Pancreas (tissue), 10 donors: Measurements from ENCODE around the gene SFN. TPM values are rescaled to one million over a fixed set of nuclear protein-coding genes. Genes with fewer than 3 reads are reported as not detected.

Experiments
- ATAC-seq, 4 donors: fragments of 200-7000 bp; cut with Tn5 transposase; one replicate each; pipeline versions ENCODE4 v1.8.0 to v1.9.1; 2020; ENCODE audit warnings: mild to moderate bottlenecking in 4 of 4, moderate library complexity in 4 of 4
- DNase-seq, 6 donors: peaks; one replicate each; pipeline ENCODE4 v3.0.0-alpha.2; 2020
- FAIRE-seq: peaks from 2 replicates; lab custom pipeline; 2012; peaks lifted over from hg19 to GRCh38; lab: Jason Lieb, UNC
- H3K27ac ChIP-seq, 4 donors: fragments of 200-600 bp; sonication (generic); 1 replicate in 3 of 4; 2 replicates in 1 of 4; pipeline versions ENCODE4 v1.5.0 to v1.8.0; 2020
- H3K27me3 ChIP-seq, 4 donors: fragments of 200-600 bp; one replicate each; pipeline ENCODE4 v1.8.0; 2021
- H3K36me3 ChIP-seq, 3 donors: fragments of 200-600 bp; sonication (generic) in 1 of 3; one replicate each; pipeline versions ENCODE4 v1.5.0 to v1.8.0; 2020 to 2021
- H3K4me1 ChIP-seq, 3 donors: fragments of 200-600 bp; one replicate each; pipeline ENCODE4 v1.8.0; 2021
- H3K4me3 ChIP-seq, 4 donors: fragments of 200-600 bp; sonication (generic) in 2 of 4; one replicate each; pipeline versions ENCODE4 v1.5.0 to v1.8.0; 2020 to 2021
- H3K9me3 ChIP-seq, 4 donors: fragments of 200-600 bp; one replicate each; pipeline ENCODE4 v1.8.0; 2021
- CTCF ChIP-seq, 4 donors: fragments of 200-600 bp; sonication (generic) in 3 of 4; IDR thresholded peaks; one replicate each; pipeline versions ENCODE4 v1.5.0 to v1.8.0; 2021; ENCODE audit warnings: antibody characterized with exemption in 4 of 4
- WGBS, 2 donors: extraction: QIAGEN DNeasy Blood & Tissue Kit; methylation state at CpG; one replicate each; pipeline ENCODE4 v1.1.7; 2013; 5-methylcytosine and 5-hydroxymethylcytosine counted together
- intact Hi-C, 3 donors: fragments of 100-400 bp; cut with DNase I; formaldehyde crosslinking; loops; one replicate each; pipeline versions ENCODE4 v1.11.1 to v1.14.2; 2022
- polyA plus RNA-seq, 2 donors: library from polyadenylated mRNA; stranded (reverse); fragments of 200-250 nt; gene quantifications; one replicate each; pipeline ENCODE4 v1.2.3, GENCODE V29; 2013
- total RNA-seq, 6 donors: library from RNA; stranded (reverse); fragmentation: NEBNext Ultra II Directional in 4 of 6; extraction: Animal tissue kit (Norgen Biotek cat#: 25700) in 4 of 6; gene quantifications; one replicate each; pipeline versions ENCODE4 v1.2.1 to v1.2.4, GENCODE V29; 2021 to 2023
- donor health status: healthy with polysubstance abuse.
- donor health status: DM: no; HTN: no; CAD: no; lungs with moderate emphysema.
- donor health status: DM: no; HTN: no; CAD: no.
- donor health status: control.
- donor health status: control.
- donor health status: Bipolar disorder and iron deficiency.
- donor health status: DM: yes; HTN: yes; CAD: no.
- donor health status: DM: no; HTN: no; CAD: no.
- donor health status: DM: no; HTN: no; CAD: no.
- donor health status: DM: yes; HTN: yes; CAD: no.

The SFN gene
- total and polyA plus RNA-seq, 8 donors, result 0.28 to 1.8 (median 0.77) TPM; not detected in 1

- H3K9me3 ChIP-seq, result no peaks in the 10 kb centered on the region
- ATAC-seq, result no peak
- no peak for DNase-seq
Measured at GRCh38 chr1:26856604-26857469, 6.1 kb upstream of the SFN start.

GRCh38 chr1:26857473-26858060 is 5.4 kb upstream of the SFN start:
- no peak for TF ChIP-seq CTCF (IDR thresholded peaks at IDR 0.05)
- Histone ChIP-seq H3K9me3 (no peaks in the 10 kb centered on the region), H3K4me1 (no peaks in the 10 kb centered on the region), H3K4me3 (no peak overlapping the region), H3K27ac (no peak overlapping the region), H3K27me3 (no peaks in the 10 kb centered on the region), H3K36me3 (peaks cover 0 to 5% (median 0%) of the 10 kb centered on the region in 3 donors)
- no peak for DNase-seq
- WGBS, 2 donors, result 88 to 89% methylated on average over 8 of the region's 8 CpGs
- intact Hi-C loops, result no loop called here
- FAIRE-seq, result no peak
- no peak for ATAC-seq

More at GRCh38 chr1:26856604-26857469, 6.1 kb upstream of the SFN start:
- Histone ChIP-seq H3K36me3 (peaks cover 0 to 5% (median 0%) of the 10 kb centered on the region in 3 donors), H3K4me3 (no peak overlapping the region), H3K27ac (no peak overlapping the region), H3K27me3 (no peaks in the 10 kb centered on the region), H3K4me1 (no peaks in the 10 kb centered on the region)
- WGBS, 2 donors, result 88 to 90% methylated on average over 20 to 21 of the region's 21 CpGs
- FAIRE-seq, result no peak
- no peak for TF ChIP-seq CTCF (IDR thresholded peaks at IDR 0.05)
- intact Hi-C loops, result no loop called here

- no peak overlapping the region for H3K27ac ChIP-seq
- no peaks in the 10 kb centered on the region for H3K9me3 ChIP-seq
- H3K4me1 ChIP-seq, result no peaks in the 10 kb centered on the region
- WGBS, 2 donors, result 70 to 73% methylated on average over 4 of the region's 4 CpGs
- ATAC-seq, result no peak
- H3K27me3 ChIP-seq, result no peaks in the 10 kb centered on the region
- no peak for TF ChIP-seq CTCF (IDR thresholded peaks at IDR 0.05)
- FAIRE-seq, result no peak
- DNase-seq, result no peak
- H3K4me3 ChIP-seq, result no peak overlapping the region
- intact Hi-C loops, result no loop called here
- H3K36me3 ChIP-seq, result peaks cover 0 to 5% (median 0%) of the 10 kb centered on the region in 3 donors
Measured at GRCh38 chr1:26858160-26858559, 4.8 kb upstream of the SFN start.

- FAIRE-seq, result no peak
- H3K27me3 ChIP-seq, result no peaks in the 10 kb centered on the region
- H3K9me3 ChIP-seq, result no peaks in the 10 kb centered on the region
- H3K36me3 ChIP-seq, result peaks cover 0 to under 1% (median 0%) of the 10 kb centered on the region in 3 donors
- no peak overlapping the region for H3K4me3 ChIP-seq
- H3K4me1 ChIP-seq, result no peaks in the 10 kb centered on the region
- WGBS, 2 donors, result 88 to 90% methylated on average over 7 of the region's 7 CpGs
- no peak for DNase-seq
- H3K27ac ChIP-seq, result no peak overlapping the region
- no peak for TF ChIP-seq CTCF (IDR thresholded peaks at IDR 0.05)
- intact Hi-C loops, result no loop called here
- no peak for ATAC-seq
Measured at GRCh38 chr1:26858891-26859640, 3.9 kb upstream of the SFN start.
